DOHH2 (cell line): ENCODE measurements around the gene ONECUT1.
A peak's percentile ranks its signal among the peaks of the same experiment; 100 is the strongest.

Source experiments
- H3F3A ChIP-seq: fragments of 200-600 bp; sonication (generic), shearing (Covaris generic); 2 replicates; pipeline ENCODE4 v1.6.0; 2016; ENCODE audit warnings: antibody characterized with exemption, mild to moderate bottlenecking; ENCODE audit not compliant: control insufficient read depth, insufficient read depth
- H3K27ac ChIP-seq: fragments of 200-600 bp; sonication (generic); 2 replicates; pipeline ENCODE4 v1.5.1; 2014; ENCODE audit warnings: low read depth, mild to moderate bottlenecking, low read length, moderate library complexity
- H3K27me3 ChIP-seq: fragments of 200-600 bp; sonication (generic); 2 replicates; pipeline ENCODE4 v1.6.1; 2014; ENCODE audit warnings: mild to moderate bottlenecking, low read length, mixed read lengths; ENCODE audit not compliant: control insufficient read depth
- H3K36me3 ChIP-seq: fragments of 200-600 bp; sonication (generic); 2 replicates; pipeline ENCODE4 v1.6.1; 2014; ENCODE audit warnings: mild to moderate bottlenecking, low read length, moderate library complexity, mixed read lengths; ENCODE audit not compliant: control insufficient read depth
- H3K4me1 ChIP-seq: fragments of 200-600 bp; sonication (generic); 2 replicates; pipeline ENCODE4 v1.6.1; 2014; ENCODE audit warnings: mild to moderate bottlenecking, low read length, mixed read lengths; ENCODE audit not compliant: control insufficient read depth
- H3K4me2 ChIP-seq: fragments of 200-600 bp; sonication (generic); 2 replicates; pipeline ENCODE4 v1.6.0; 2014; ENCODE audit warnings: mild to moderate bottlenecking, low read length, moderate library complexity
- H3K4me3 ChIP-seq: fragments of 200-600 bp; sonication (generic); 2 replicates; pipeline ENCODE4 v1.5.1; 2014; ENCODE audit warnings: mild to moderate bottlenecking, low read length, mixed read lengths
- H3K79me2 ChIP-seq: fragments of 200-600 bp; sonication (generic); 2 replicates; pipeline ENCODE4 v1.6.1; 2014; ENCODE audit warnings: mild to moderate bottlenecking, low read length, mixed read lengths; ENCODE audit not compliant: control insufficient read depth
- H3K9me2 ChIP-seq: fragments of 200-600 bp; sonication (generic); replicated peaks from 2 replicates; pipeline ENCODE4 v1.6.1; 2014; ENCODE audit warnings: mild to moderate bottlenecking, low read length, mixed read lengths; ENCODE audit not compliant: control insufficient read depth
- H3K9me3 ChIP-seq: fragments of 200-600 bp; sonication (generic); 2 replicates; pipeline ENCODE4 v1.6.1; 2014; ENCODE audit warnings: antibody characterized with exemption, low read length, mixed read lengths; ENCODE audit not compliant: control insufficient read depth, insufficient read depth
- H4K20me1 ChIP-seq: fragments of 200-600 bp; sonication (generic); 2 replicates; pipeline ENCODE4 v1.6.0; 2014; ENCODE audit warnings: low read depth, mild to moderate bottlenecking, antibody characterized with exemption, low read length, moderate library complexity; ENCODE audit not compliant: control insufficient read depth, insufficient read depth
- EZH2phosphoT487 ChIP-seq: fragments of 200-600 bp; sonication (generic); IDR thresholded peaks from 2 replicates; pipeline ENCODE4 v1.6.1; 2017; ENCODE audit warnings: borderline replicate concordance, mild to moderate bottlenecking, antibody characterized with exemption, low read length, moderate library complexity, mixed read lengths
- TF ChIP-seq, protein P1 (sequence below): fragments of 200-600 bp; sonication (generic); IDR thresholded peaks from one replicate; pipeline ENCODE4 v1.5.1; 2014; ENCODE audit warnings: antibody characterized with exemption, mild to moderate bottlenecking, low read depth, low read length; ENCODE audit not compliant: poor library complexity, severe bottlenecking

ONECUT1 gene

DNA sequence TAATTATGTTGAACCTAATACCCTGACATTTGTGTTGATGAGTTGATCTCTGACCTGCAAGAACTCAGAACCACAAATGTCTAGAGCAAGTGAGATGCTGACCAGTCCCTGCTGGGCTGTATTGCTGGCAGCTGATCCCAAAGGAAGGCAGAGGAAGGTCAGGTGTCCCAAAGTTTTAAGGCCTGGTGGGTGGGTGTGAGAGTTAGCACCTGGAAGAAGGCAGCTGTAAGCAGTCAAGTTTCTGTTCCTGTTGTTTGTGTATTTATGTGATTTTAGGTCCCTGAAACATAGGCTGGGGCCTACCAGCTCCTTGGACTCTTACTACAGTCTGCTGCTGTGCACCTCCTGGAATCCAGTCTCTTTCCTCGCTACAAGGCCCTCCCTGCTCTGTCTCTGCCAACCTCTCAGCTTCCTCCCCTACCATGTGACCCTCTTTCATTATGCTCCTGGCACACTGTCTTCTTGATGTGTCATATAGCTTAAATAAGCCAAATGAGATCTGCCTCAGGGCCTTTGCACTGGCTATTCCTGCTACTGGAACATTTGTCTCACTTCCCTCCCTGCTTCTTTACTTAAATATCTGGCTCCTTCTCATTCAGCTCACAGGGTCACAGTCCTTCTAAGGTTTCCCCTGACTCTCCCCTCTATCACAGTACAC, 80.0 kb downstream of the ONECUT1 start:
- Histone ChIP-seq H3F3A (peaks cover 23% of the 10 kb centered on the region), H3K4me1 (peaks cover 51% of the 10 kb centered on the region), H3K9me2 (no peaks in the 10 kb centered on the region), H3K4me3 (peak overlapping the region; percentile 85), H3K36me3 (peaks cover 3% of the 10 kb centered on the region), H3K4me2 (peak overlapping the region; percentile 75), H4K20me1 (no peaks in the 10 kb centered on the region), H3K9me3 (no peaks in the 10 kb centered on the region), H3K27me3 (no peaks in the 10 kb centered on the region), H3K79me2 (peaks cover 24% of the 10 kb centered on the region), H3K27ac (peak overlapping the region; percentile 81)
- TF ChIP-seq, protein P1, sequence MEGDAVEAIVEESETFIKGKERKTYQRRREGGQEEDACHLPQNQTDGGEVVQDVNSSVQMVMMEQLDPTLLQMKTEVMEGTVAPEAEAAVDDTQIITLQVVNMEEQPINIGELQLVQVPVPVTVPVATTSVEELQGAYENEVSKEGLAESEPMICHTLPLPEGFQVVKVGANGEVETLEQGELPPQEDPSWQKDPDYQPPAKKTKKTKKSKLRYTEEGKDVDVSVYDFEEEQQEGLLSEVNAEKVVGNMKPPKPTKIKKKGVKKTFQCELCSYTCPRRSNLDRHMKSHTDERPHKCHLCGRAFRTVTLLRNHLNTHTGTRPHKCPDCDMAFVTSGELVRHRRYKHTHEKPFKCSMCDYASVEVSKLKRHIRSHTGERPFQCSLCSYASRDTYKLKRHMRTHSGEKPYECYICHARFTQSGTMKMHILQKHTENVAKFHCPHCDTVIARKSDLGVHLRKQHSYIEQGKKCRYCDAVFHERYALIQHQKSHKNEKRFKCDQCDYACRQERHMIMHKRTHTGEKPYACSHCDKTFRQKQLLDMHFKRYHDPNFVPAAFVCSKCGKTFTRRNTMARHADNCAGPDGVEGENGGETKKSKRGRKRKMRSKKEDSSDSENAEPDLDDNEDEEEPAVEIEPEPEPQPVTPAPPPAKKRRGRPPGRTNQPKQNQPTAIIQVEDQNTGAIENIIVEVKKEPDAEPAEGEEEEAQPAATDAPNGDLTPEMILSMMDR, result no peak
- TF ChIP-seq EZH2phosphoT487, result no peak

DNA sequence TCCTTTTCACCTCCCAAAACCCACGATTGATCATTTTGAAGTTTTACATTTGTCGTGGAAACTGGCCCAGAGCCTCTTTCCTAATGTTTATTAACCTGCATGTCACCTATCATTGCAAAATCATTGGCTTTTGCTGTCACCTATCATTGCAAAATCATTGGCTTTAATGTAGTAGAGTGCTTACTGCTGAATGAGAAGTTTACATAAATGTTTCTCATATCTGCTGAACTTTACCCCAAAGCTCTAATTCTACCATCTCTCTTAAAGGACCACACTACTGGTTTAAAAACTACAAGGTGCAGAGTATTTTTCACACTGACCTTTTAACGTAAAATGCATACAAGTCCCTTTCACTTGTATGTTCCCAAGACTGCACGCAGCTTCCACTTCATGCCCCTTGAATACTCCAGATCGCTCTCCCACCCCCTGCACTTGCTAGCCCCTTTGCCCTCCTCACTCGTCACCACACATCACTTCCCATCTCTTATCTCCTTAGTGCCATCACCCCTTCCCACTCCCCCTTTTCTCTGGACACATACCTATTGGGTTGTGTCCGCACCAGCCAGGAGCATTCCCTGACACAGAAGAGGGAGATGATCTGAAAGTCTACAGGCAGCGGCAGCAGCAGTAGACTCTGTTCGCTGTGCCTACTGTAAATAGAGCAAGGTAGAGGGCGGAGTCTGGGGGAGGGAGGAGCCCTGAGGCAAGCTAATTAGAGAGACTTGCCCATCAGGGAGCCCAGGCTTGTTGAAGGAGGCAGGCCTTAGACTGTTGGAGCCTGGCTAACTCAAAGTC, 80.8 kb downstream of the ONECUT1 start:
- H3K9me3 ChIP-seq, result no peaks in the 10 kb centered on the region
- no peaks in the 10 kb centered on the region for H4K20me1 ChIP-seq
- peaks cover 23% of the 10 kb centered on the region for H3F3A ChIP-seq
- H3K4me2 ChIP-seq, result peak overlapping the region; percentile 75
- TF ChIP-seq EZH2phosphoT487, result no peak
- TF ChIP-seq, protein P1, result no peak
- no peaks in the 10 kb centered on the region for H3K9me2 ChIP-seq
- H3K4me1 ChIP-seq, result peaks cover 51% of the 10 kb centered on the region
- H3K27me3 ChIP-seq, result no peaks in the 10 kb centered on the region
- H3K36me3 ChIP-seq, result peaks cover 3% of the 10 kb centered on the region
- H3K4me3 ChIP-seq, result peak overlapping the region; percentile 85
- peak overlapping the region; percentile 81 for H3K27ac ChIP-seq
- H3K79me2 ChIP-seq, result peaks cover 24% of the 10 kb centered on the region
